Measurements from ENCODE around the gene LAMA1. TPM values are rescaled to one million over a fixed set of nuclear protein-coding genes. Genes with fewer than 3 reads are reported as not detected.

LAMA1 gene

GRCh38 chr18:6891788-6892187 lies 225.8 kb downstream of the LAMA1 start:
- peaks cover 2 to 26% of the 10 kb centered on the region in 2 donors for H3K36me3 ChIP-seq (replicated peaks in 1 of 2; ENCODE audit: control insufficient read depth in 2 of 2, insufficient read depth in 2 of 2, low read length in 2 of 2)
- H2BK12ac ChIP-seq (ENCODE audit: low read length): no peak overlapping the region
- no peak overlapping the region for H2BK120ac ChIP-seq (ENCODE audit: low read depth, low read length)
- H3K27ac ChIP-seq (replicated peaks; ENCODE audit: low read length): no peak overlapping the region
- H3K9me3 ChIP-seq (replicated peaks in 1 of 2; ENCODE audit: control insufficient read depth in 2 of 2, insufficient read depth in 1 of 2, low read depth in 1 of 2, low read length in 2 of 2): no peaks in the 10 kb centered on the region
- peaks cover 0 to 3% of the 10 kb centered on the region in 2 donors for H3K4me1 ChIP-seq (ENCODE audit: control insufficient read depth in 2 of 2, insufficient read depth in 1 of 2, low read depth in 1 of 2, low read length in 2 of 2)
- no peak overlapping the region for H3K14ac ChIP-seq (ENCODE audit: low read length)
- no peak overlapping the region for H3K4me2 ChIP-seq (ENCODE audit: insufficient read depth, low read length, poor library complexity, severe bottlenecking)
- no peak overlapping the region for H3K4me3 ChIP-seq (ENCODE audit: low read length in 2 of 2)
- H2BK5ac ChIP-seq (ENCODE audit: low read length): no peak overlapping the region
- H4K8ac ChIP-seq (ENCODE audit: low read depth, low read length): no peak overlapping the region
- no CpG with 5 or more reads among the region's 3 CpGs for WGBS, 2 donors (ENCODE audit: extremely low coverage in 2 of 2, insufficient read length in 2 of 2, insufficient replicate concordance in 1 of 2)
- H3K27me3 ChIP-seq (ENCODE audit: control insufficient read depth in 3 of 3, insufficient read depth in 3 of 3, low read depth in 1 of 3, low read length in 3 of 3): no peaks in the 10 kb centered on the region
- no peak for DNase-seq (ENCODE audit: low spot score)
- no peak overlapping the region for H4K91ac ChIP-seq (ENCODE audit: low read depth, low read length, poor library complexity)
- no peak overlapping the region for H3K23ac ChIP-seq (ENCODE audit: low read depth, low read length, poor library complexity)
- no peak overlapping the region for H2BK15ac ChIP-seq (ENCODE audit: low read length)
- H2AK5ac ChIP-seq (ENCODE audit: low read depth, low read length): no peak overlapping the region
- H3K4ac ChIP-seq (ENCODE audit: low read length): no peak overlapping the region
- no peaks in the 10 kb centered on the region for H3K79me1 ChIP-seq (ENCODE audit: low read depth, low read length)
- no peak overlapping the region for H3K9ac ChIP-seq (ENCODE audit: low read depth, low read length, poor library complexity)
- no peak overlapping the region for H3K18ac ChIP-seq (ENCODE audit: low read length)
- no peak overlapping the region for H2AFZ ChIP-seq (ENCODE audit: low read length)

Small RNAs within 50 kb of the gene (small RNA-seq; reads per million reads assigned to genes)
- not detected for gene RNU6-916P (ENCODE audit: insufficient read depth)
